ENCODE data around the gene CHST15.
A peak's percentile ranks its signal among the peaks of the same experiment; 100 is the strongest.

CHST15 gene, protein sequence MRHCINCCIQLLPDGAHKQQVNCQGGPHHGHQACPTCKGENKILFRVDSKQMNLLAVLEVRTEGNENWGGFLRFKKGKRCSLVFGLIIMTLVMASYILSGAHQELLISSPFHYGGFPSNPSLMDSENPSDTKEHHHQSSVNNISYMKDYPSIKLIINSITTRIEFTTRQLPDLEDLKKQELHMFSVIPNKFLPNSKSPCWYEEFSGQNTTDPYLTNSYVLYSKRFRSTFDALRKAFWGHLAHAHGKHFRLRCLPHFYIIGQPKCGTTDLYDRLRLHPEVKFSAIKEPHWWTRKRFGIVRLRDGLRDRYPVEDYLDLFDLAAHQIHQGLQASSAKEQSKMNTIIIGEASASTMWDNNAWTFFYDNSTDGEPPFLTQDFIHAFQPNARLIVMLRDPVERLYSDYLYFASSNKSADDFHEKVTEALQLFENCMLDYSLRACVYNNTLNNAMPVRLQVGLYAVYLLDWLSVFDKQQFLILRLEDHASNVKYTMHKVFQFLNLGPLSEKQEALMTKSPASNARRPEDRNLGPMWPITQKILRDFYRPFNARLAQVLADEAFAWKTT

DNA sequence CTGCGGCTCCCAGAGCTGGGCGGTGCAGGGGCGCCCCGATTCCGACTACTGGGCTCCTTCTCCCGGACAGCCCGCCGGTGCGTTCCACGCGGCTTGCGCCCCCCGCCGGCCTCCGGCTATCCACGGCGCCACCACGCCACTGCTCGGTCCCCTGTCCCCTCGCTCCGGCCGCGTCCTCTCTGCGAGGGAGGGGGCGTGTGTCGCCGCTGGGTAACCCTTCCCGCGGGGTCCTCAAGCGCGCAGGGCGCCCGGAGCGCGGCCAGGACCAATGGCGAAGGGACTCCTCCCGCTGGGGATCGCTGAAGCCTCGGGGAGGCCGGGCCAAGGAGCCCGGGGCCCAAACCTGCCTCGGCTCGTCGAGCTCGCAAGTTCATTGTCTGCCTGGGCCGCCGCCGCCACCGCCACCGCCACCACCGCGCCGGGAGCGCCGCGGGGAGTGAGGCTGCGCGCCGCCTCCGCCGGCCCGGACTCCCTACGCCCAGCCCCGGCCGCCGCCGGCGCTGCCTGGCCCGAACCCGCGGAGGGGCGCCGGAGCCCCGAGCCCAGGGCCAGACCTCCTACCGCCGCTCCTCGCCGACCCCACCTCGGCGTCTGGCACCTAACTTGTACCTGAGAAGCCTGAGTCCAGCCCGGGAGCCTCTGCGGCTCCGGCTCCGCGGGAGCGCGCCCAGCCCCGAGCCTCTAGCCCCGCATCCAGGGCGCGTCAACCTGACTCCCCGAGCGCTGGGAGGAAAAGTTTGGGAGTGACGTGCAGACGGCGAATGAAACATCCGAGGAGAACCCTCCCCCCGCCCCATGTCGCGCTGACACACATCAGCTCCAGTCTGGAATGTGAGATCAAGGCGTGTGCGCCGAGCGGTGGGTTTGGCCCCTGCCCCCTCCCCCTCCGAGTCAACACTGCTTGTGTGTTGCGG is at the start of gene CHST15:
Gene CHST15 (minus strand): TSS at position 739 of the 914 bp plus-strand sequence. CDS start 47,386 bp downstream, outside the sequence.
- DNase-seq (ENCODE audit: low spot score), result peak; percentile 80

DNA sequence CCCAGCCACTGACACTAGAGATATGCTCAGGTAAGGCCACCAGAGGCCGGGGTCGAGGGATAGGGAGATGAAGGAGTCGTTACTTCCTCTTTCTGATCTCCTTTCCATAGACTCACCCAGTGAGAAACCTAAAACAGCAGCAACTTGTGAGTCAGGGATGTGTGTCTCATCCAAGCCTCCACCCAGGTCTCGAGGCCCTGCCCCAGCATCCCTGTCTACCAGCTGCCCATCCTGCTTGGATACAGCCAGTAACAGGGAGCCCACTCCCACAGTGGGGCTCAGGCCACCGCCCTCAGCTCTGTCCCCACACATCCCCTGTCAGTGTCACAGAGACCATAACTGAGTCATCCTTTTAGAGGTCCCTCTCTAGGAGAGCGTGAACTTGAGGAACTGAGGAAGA is 49.6 kb upstream of the CHST15 start:
- no peak for DNase-seq (ENCODE audit: low spot score)

DNA sequence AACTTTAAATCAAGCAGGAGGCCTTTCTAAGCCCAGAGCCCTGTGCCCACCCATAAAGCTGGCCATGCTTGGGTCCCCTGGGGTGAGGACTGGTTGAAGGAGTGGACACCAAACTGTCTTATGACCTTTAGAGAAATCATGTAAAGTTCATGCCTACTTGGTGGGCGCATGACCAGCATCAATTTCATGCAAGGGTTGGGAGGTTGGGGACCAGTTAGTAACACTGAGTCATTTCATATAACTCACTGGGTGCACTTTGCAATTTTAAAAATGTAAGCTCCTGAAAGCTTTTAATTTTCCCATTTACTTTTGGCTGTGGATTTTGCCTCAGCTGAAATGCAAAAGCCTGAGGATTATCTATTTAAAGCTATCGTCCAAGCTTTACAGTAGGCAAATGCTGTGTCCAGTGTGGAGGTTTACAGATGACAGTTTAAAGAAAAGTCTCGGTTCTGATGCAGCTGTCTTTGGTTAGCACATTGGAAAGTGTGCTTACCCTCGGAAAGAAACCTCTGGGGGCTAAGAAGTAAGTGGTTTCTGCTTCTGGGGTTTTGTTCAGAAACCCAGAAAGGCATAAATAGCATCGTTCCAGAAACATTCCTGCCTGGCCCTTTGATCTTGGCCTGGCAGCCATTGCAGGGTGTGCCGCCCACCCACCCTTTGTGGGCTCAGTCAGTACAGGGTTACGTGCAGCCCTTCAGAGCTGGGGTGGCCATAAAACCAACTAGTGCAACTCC is 48.8 kb upstream of the CHST15 start:
- no peak for DNase-seq (ENCODE audit: low spot score)

DNA sequence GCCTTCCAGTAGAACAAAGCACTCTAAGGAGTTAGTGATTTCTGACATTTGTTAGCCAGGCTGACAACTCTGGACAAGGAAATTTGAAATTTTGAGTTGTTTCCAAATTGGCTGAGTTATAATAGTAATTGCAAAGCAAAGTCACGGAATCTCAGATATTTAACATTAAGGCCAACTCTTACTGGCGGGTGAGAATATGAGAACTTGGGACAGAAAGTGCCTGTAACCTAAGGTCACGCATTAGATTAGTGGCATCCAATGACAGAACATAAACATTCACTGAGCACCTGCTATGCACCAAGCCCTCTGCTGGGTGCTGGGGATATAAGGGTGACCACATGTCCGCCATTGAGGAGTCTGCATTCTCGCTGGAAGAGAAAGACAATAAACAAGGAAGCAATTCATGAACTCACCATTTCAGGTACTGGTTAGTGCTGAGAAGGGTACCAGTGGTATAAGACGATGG is 45.5 kb upstream of the CHST15 start:
- no peak for DNase-seq (ENCODE audit: low spot score)

DNA sequence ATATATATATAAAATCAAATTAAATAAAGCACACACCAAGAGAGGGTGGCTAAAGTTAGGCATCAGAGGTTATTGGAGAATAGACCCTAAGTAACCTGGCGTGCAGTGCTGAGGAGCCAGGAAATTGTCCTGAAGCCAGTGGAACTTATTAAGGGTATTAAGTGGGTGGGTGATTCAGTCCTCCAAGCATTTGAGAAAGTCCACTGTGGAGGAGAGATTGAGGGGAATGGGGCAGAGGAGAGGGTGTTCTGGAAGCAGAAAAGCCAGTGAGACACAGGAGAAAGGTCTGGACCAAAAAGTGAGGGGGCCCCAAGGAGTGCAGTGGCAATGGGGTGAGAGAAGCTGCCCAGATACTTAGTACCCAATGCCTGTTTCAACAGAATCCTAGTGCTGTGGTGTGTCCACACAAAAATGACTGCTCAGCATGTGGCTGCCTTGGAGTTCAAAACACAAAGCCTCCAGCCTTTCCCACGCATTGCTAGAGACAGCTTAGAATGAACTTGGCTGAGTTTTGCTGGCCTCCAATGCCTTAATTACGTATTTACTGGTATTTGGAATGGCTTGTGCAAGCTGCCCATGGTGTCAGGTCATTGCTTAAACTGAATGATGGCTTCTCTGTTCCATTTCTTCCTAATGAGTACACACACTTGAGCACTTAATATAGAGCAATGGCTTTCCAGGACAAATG is 44.9 kb upstream of the CHST15 start:
- no peak for DNase-seq (ENCODE audit: low spot score)

DNA sequence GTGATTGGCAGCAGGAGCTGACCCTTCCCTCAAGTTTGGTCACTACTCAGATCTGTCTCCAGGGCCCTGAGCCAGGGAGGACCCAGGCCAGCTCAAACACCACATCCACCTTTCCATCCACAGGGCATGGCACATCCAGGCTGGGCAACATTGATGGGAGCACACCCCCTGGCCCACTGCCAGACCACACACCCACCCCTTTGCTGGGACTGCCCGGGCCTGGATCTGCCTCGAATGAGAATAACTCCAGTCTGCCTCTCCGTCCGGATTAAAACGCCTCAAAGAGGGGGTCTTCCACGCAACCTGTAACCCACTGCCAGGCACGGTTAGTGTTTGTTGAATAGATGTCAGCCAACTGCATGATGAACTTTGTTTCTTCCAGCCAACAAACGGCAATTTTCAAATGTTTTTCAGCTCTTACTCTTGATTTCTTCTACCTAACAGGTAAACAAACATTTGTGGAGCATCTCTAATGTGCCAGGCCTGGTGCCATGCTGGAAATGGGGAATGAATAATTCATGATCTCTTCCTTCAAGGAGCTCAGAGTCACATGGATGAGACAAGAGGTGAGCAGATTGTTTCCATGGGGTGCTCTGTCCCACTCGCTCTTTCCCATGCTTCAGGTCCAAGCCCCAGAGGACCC is 41.0 kb upstream of the CHST15 start:
- no peak for DNase-seq (ENCODE audit: low spot score)

DNA sequence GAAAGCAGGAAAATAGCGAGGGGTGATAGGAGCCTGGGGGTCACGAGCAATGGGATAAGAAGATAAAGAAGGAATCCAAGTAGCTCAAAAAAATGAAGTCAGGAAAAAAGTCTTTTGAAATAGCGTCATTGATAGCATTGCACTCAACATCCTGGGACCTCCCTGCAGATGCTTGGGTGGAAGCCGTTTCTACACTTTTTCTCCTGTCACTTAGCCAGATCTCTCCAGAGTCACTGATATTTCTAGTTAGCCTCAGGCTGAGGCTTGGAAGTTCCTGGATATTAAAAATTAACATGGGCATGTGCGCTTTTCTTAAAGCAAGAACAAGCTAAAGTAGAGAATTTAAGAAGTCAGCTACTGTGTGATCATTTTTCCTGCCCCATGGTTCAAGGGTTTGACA is 39.5 kb upstream of the CHST15 start:
- DNase-seq (ENCODE audit: low spot score), result no peak

DNA sequence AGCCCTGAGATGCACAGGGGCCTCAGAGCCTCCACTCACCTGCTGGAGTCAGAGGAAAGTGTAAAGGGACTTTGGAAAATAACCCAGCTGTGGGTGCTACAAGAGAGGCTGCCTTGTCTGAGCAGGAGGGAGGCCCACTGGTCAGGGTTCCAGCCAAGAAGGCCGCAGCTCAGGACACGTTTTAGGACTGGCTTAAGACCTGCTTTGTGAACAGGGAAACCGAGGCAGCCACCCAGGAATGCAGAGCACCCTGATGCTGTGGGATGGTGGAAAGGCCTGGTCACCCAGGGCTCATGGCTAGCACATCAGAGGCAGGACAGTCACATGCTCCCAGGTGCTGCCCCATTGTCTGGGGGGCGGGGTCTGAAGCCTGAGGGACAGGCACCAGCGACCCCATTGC is 38.9 kb upstream of the CHST15 start:
- no peak for DNase-seq (ENCODE audit: low spot score)

DNA sequence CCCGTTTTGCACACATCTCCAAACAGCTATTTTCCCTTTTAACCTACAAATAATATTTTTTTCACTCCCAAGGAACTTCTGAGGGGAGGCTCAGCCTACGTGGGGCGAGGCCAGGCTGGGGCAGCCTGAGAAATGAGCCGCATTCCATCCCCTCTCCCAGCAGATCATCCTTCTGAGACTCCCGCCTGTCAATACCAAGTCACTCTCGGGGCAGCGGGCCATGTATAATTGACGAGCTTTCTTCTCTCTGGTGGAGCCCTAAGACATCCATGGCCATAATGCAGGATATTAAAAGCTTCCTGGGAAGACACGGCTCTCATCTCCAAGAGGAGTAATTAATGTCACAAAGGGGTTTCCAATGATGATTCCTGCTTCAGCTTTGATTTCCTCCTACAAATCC is 37.8 kb upstream of the CHST15 start:
- no peak for DNase-seq (ENCODE audit: low spot score)

DNA sequence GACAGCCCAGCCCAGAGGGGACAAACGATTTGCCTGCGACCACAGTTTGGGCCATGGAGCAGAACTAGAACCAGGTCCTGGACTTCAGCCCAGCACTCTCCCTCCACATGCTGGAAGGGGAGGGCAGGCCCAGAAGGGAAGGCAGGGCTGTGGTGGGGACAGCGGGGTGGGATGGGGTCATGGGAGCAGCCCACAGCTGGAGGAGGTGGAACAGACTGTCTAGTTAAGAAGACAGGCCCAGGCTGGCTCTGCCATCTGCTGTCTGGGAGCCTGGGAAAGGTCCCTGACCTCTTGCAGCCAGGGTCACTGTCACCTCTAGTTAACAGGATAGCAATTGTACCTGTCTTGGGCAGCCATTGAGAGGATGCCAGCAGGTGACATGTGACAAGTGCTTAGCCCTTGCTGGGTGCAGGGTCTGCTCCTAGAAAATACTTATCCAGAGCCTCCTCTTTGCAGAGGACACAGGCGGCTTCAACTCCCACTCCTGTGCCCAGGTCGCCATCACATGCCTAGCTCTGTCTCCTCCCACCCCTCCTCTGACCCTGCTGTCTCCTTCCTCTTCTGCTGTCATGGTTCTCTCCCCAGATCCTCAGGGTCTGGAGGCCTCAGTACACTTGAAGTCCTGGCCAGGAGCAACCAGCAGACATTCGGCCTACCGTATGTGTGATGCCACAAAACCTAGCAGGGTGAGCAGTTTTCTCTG is 37.0 kb upstream of the CHST15 start:
- DNase-seq (ENCODE audit: low spot score), result no peak

DNA sequence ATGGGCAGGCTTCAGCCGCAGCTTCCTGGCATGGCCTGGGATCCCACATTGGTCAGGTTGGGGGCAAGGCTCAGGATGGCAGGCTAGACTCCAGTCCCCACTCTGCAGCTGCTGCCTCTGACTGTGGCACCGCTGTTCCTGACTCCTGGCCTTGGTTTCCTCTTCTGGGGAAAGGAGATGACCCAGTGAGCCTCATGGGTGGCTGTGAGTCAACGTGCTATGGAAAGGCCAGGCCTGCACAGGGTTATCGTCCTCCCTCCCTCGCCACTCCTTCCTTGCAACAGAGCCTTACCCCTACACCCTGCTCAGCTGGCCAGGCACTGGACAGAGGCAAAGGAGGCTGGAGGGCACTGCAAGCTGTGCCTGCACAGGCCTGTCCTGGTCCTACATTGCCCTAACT is 36.1 kb upstream of the CHST15 start:
- no peak for DNase-seq (ENCODE audit: low spot score)

DNA sequence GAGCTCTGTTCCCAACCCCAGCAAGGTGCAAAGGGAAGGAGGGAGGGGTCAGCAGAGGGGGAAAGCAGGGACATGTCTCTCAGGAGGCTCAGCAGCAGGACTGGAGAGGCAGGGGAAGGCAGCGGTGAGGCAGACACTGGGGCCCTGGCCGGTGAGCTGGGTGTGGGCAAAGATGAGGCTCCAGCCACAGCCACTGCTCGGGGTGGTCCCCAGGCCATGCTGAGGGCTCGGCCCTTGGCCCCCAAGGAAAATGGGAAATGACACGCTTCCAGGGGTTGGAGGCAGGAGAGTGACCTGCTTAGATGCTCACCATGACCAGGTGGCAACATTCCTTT is 35.4 kb upstream of the CHST15 start:
- no peak for DNase-seq (ENCODE audit: low spot score)

DNA sequence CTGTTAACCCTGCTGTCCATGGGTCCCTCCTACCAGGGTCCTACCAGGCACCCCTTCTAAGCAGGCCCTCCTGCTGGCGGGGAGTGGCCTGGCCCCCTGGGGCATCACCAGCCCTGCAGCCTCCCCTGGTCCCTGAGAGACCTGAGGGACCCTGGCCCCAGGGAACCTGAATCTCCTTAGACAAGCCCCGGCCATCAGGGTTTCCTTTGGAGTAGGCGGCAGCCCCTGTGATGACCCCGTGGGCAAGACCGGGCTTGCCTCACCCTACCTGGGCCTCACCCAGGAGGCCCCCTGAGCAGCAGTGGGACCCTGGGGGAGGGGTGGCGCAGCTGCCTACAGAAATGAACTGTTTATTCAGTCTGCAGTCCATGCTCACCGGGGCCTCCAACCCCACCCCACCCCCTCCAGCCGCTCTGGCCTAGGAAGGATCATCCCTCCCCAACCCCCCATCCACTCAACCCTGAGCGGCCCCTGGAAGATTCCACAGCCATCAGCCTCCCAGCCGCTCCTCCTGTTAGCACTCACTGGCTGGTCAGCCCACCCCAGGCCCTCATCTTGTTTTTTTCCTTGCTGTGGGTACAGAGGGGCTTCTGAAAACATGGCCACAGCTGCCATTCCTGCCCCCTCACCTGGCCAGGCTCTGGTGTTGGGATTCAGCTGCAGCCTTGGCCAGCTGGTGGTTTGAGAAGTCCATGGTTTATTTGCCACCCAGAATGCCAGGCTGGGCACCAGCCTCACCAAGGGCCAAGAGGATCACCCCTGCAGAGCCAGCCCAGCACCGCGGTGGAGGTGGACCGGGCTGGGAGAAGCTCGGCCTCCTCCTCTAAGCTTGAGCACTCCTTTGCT is 34.8 kb upstream of the CHST15 start:
- DNase-seq (ENCODE audit: low spot score), result no peak

DNA sequence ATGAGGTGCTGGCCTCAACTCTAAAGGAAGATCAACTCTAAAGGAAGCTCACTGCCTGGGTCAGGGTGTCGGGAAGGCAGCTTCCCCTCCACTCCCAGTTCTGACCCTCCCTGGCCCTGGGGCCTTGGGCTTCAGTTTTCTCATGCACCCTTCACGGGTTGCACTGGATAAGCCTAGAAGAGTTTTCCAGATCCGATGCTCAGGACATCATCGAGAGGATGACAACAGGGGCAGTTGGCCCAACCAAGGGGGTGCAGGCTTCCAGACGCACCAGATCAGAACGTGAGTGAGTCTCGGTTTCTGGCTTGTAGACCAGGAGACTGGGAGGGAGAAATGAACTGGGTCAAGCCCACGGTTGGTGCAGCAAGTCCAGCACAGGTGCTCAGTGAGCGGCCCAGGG is 34.2 kb upstream of the CHST15 start:
- DNase-seq (ENCODE audit: low spot score), result no peak

DNA sequence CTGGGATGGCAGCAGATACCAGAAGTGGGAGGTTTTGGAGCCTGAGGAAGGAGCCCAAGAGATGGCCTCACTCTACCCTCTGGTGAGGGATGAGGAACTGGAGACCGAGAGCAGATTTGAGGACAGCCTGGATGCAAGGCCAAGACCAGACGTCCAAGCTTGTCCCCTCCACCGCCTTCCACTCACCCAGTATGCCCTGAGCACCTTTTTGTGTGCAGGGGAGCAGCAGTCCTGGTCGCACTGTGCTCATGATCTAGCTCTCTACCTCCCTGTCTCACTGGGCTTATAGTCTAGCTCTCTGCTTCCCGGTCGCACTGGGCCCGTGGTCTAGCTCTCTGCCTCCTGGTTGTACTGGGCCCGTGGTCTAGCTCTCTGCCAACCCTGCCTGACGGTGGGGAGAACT is 33.6 kb upstream of the CHST15 start:
- no peak for DNase-seq (ENCODE audit: low spot score)

DNA sequence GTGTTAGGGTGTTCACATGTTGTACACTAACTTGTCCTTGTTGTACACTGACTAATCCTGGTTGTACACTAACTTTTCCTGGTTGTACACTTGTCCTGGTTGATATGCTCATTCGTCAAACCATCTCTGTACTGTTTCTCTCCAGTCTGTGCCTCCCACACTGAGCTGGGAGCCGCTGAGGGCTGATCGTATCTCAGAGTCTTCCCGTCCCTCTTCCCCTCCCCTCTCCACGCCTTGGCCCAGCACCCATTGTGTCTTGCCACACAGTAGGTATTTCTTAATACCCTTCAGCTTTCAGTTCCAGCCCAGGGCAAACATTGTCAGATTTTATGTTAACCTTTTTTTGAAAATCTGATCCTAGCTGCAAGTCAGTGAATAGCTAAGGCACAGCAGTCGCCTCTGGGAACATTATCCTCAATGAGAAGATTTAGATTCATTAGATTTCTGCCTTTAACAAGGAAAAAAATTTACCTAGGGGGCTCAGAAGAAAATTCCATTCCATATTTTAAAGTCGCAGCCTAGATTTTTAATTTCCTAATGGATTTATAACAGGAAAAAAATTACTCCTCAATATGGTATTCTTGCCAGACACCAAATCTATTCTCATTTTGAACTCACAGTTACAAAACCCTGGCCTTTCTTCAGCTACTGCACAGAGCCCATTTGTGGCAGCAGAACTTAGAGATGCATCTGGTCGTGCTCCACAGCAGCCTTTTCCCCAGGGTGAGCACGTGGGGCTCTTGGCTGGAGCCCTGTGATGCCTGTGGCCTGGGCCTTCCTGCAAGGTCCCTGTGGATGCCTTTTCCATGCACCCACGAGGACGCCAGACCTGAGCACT is 33.0 kb upstream of the CHST15 start:
- no peak for DNase-seq (ENCODE audit: low spot score)

DNA sequence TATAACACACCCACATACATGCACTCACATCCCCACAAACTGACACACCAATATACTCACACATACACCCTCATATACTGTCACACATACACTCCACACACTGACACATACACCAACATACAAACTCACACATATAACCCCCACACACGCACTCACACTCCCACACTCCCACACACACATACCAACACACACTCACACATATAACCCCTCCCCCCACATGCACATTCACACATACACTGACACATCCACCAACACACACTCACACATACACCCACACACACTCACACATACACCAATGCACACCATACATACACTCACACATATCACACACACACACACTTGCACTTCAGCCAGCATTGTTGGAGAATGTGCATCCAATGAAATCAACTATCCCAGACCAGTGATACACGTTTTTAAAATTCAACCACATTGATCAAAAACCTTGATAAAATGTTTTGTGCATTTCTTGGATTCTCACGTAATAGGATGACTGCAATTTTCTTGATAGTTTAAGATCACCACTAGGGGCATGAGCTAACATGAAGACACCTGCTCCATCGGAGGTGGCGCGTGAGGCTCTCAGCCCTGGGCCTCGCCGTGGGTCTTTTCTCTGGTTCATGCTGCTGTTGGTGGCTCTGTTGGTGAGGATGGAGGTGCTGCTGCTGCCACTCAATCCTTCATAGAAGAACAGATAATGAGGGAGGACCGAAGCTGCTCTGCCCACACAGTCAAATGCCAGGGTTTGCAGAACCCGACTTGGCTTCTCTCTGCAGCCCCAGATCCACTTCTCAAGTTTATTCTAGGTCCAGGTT is 32.1 kb upstream of the CHST15 start:
- DNase-seq (ENCODE audit: low spot score), result no peak

DNA sequence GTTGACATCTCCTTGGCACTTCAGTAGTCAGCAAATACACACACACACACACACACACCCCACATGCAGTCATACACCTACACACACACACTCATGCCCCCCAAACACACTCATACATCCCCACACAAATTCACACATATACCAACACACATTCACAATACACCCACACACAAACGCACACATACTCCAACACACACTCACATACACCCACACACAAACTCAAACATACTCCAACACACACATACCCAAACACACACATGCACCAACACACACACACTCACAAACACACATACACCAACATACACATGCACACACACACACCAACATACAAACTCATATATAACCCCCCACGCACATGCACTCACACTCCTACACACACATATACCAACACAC is 31.4 kb upstream of the CHST15 start:
- no peak for DNase-seq (ENCODE audit: low spot score)
